Left ventricle myocardium superior (tissue), 1 donor: ENCODE measurements around the gene SIX3. TPM values are rescaled to one million over a fixed set of nuclear protein-coding genes. Genes with fewer than 3 reads are reported as not detected.
A peak's percentile ranks its signal among the peaks of the same experiment; 100 is the strongest.

ENCODE experiments used
- ATAC-seq: fragments of 200-7000 bp; cut with Tn5 transposase; one replicate; pipeline ENCODE4 v1.9.1; 2020; ENCODE audit warnings: mild to moderate bottlenecking, moderate library complexity
- DNase-seq: peaks from one replicate; pipeline ENCODE4 v3.0.0-alpha.2; 2020
- intact Hi-C: fragments of 100-400 bp; cut with micrococcal nuclease; formaldehyde crosslinking; loops from one replicate; pipeline ENCODE4 v1.11.0; 2022
- total RNA-seq: library from RNA; stranded (reverse); fragmentation: NEBNext Ultra II Directional; extraction: Animal tissue kit (Norgen Biotek cat#: 25700); gene quantifications from one replicate; pipeline ENCODE4 v1.2.1, GENCODE V29; 2021
- donor health status: DM: no; HTN: yes; CAD: no; lungs with severe emphysema.

SIX3 gene
- total RNA-seq, 1 donor from 2014 or later: not detected

DNA sequence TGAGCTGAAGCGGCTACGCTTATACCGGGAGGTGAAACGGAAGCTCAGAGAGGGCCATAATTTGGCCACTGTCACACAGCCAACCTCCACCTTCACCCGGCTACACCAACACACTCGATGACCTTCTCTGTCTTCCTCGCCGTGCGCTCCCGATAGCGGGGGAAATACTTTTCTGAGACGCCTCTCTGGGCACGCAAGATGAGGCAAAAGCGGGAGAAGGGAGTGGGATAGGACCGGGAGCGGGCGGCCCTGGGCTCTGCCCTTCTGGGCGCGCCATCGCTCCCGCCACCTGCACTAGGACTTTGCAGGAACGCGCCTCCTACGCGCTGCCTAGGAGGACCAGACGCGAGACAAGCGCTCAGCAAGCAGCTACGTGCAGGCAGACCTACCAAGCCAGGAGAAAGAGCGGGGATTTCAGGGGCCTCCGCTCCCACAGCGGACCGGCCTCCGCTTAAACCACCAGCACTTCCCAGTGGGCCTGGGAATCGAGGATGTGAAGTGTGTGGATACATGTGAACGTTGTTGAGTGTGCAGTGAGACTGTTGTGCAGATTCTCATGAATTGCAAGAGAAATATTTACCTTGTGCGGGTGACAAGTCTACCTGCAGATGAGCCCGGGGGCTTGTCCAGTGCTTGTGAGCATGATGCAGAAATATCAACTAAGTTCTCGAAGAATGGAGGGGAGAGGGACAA, 11.4 kb downstream of the SIX3 start:
- no peak for ATAC-seq

DNA sequence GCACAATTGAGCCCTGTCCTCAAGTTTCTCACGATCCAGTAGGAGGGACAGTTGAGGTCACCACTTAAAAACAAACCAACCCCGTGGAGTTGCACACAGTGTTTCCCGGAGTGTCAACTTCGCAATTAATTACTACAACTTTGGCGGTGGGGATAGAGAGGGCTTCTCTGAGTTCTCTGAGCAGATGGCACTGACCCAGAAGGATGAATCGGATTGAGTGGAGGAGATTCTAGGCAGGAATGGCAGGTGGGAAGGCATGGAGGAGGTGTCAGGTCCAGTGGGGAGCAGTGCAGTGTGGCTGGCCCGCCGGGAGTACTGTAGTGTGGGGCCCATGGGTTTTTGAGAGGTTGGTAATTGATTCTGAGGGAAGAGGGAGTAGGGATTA, 12.0 kb downstream of the SIX3 start:
- ATAC-seq: no peak
- DNase-seq: no peak
- intact Hi-C loops: loop anchor here (10.0 kb wide), 1 partner anchor 559 kb away; no protein-coding TSS in a partner anchor

More for the DNA sequence above, 11.4 kb downstream of the SIX3 start:
- DNase-seq: no peak
- intact Hi-C loops: loop anchor here (10.0 kb wide), 1 partner anchor 558 kb away; no protein-coding TSS in a partner anchor

DNA sequence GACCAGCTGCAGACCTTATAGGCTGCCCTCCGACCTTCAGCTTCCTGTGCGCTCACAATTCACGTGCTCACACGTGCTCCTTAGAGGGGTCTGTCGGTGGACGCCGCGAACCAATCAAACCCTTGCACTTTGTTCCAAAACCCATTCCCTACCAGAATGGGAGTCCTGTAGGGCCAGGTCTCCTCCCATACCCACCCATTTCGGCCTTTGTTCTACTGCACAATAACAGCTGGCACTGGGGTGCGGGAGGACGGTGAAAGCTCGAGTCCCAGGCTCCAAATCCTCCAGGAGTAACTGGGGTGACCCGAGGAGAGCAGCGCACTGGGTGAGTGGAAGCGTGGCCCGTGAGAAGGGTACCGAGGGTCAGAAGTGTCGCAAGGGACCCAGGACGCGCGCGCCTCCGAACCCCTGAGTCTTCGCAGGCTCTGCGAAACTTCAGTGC, 13.0 kb downstream of the SIX3 start:
- intact Hi-C loops: loop anchor here (10.0 kb wide), 1 partner anchor 560 kb away; no protein-coding TSS in a partner anchor
- DNase-seq (no peak), ATAC-seq (no peak)

DNA sequence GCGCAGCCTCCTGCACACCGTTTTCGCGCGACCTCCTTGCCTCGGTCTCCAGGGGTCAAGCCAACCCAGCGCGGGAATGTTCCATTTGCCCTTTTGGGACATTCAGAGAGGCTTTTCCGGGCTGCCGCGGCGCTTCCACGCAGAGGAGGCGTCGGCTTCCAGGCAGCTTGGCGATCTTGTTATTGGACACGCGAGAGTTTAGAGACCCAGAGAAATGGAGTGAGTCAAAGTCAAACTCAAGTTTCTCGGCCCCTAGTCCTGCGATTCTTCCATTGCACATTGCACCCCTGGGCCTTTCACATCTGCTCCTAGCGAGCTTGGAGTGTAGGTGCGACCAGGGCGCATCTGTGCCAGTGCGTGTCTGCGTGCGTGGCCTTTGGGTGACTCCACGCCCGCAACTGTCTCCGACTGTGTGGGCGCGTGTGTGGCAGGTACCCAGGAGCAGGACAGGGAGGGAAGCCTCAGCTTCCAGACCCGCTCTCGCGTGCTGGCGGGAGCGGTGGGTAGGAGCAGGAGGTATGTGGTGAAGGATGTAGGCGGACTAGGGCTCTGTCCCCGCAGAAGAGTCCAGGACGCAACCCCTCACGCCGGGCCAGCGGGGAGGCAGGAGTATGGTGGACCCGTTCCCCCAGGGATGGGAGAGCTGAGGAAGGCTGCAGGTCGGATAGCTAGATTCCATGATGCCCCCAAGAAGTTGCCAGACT, 13.5 kb downstream of the SIX3 start:
- intact Hi-C loops: loop anchor here (5.0 to 10.0 kb wide), 2 partner anchors 473 to 560 kb away; no protein-coding TSS in a partner anchor
- ATAC-seq: no peak
- DNase-seq: no peak

DNA sequence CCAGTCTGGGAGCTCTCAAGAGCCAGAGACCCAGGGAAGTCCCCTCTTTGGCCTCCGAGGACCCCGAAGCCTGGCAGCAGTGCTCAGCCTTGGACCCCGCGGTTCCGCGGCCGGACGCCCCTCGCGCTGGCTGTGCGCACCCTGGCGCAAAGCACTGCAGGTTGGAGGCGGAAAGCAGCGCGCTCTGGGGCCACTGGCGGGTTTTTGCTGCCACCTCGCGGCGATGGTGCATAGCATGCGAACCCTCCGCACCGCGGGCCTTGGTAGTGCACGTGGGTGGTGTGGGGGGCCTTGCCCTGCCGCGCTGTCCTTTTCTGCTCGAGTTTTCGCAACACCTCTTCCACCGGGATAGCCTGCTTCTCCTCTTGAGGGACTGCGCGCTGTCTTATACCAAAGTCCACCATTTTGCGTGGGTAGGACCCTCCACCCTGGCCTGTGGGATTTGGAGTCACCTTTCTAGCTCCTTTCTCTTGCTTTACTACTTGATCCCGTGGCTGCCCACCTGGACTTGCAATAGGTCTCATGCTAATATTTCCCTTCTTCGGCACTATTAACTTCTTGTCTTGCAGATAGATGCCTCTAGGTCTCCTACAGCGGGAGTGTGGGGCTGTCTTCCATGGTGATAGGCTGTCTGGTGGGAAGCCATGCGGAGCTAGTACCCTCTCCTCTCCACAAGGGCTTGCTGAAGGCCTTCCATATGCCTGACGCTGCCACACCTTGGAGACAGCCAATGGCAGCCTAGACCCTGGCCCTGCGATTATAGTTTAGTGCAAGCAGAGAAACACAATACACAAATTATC, 14.3 kb downstream of the SIX3 start:
- DNase-seq (peak; percentile 83), ATAC-seq (peak; percentile 85)
- intact Hi-C loops: loop anchor here (5.0 to 10.0 kb wide), 2 partner anchors 473 to 561 kb away; no protein-coding TSS in a partner anchor

DNA sequence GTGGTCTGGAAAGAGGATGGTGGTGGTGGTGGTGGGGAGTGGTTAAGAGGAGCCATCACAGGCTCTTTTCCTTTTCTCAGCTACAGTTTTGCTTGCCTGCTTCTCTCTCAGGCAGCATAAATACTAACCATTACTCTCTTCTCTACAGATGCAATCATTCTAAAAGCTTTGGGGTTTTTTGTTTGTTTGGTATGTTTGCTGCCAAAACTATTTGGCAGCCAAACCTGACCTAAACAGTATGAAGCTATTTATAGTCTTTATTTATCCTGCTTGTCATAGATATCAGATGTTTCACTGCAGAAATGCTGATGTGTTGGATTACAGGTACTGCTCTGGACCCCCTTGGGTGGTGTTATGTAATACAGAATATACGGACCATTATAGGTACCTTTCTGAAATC, 15.3 kb downstream of the SIX3 start:
- intact Hi-C loops: loop anchor here (5.0 to 10.0 kb wide), 2 partner anchors 475 to 562 kb away; no protein-coding TSS in a partner anchor
- ATAC-seq (no peak), DNase-seq (no peak)

DNA sequence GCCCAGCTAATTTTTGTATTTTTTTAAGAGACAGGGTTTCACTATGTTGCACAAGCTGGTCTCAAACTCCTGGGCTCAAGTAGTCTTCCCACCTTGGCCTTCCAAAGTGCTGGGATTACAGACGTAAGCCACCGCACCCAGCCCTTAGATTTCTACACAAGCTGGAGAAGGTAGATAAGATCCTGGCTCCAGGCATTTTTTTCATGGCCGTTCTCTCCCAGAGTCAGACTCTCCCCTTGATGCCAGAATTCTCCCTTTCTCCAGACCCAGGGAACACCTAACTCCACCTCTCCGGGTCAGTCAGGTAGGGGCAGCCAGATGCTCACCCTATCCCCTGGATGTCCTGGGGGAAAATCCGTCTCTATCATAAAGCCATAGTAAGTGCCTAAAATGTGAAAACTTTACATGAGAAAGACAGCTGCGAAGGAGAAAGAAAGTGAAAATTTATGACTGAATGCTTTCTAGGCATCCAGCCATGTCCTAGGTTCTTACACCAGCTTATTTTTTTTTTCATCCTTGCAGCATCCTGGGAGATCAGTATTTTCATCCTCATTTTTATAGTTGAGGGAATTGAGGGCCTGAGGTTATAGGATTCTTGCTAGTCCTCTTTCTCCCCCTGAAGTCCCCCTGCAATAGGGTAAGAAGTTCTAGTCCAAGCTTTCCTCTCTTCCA, 16.3 kb downstream of the SIX3 start:
- ATAC-seq: no peak
- DNase-seq: no peak
- intact Hi-C loops: loop anchor here (5.0 to 10.0 kb wide), 2 partner anchors 475 to 563 kb away; no protein-coding TSS in a partner anchor

DNA sequence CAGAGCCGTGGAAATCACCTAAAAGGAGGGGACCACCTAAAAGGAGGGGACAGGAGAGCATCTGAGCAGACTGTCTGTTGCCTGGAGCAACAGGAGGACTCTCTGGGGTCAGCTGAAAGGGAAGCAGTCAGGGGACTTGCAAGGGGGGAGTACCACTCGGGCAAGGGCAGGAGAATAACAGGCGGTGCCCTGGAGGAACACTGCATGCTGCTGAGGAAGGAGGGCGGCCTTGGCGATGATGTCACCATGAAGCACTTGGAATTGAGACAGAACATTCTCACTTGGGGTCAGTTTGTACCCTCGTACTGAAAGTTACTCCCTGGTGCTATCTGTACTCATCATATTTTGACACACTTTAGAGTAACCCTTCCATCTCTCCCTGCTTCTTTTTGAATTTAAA, 18.4 kb downstream of the SIX3 start:
- intact Hi-C loops: loop anchor here (5.0 to 10.0 kb wide), 2 partner anchors 478 to 565 kb away; no protein-coding TSS in a partner anchor
- ATAC-seq: peak; percentile 54
- DNase-seq: no peak

DNA sequence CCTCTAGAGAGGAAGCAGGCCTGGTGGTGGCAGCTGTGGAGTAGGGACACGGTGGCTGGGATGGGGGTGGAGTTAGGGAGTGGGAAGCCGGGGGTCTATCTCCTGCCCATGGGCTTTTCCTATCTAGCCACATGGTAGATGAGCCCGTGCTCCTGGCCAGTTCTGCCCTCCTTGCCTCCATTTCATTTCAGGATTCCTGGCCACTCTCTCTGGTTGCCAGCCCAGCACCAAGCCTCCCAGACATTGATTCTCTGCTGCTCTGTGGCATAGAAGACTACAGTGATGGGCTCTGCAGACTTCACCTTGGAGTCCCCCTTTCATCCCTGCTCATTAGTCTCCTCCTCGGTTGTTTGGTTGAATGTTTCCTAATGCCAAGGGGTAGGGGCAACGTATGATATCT, 19.4 kb downstream of the SIX3 start:
- ATAC-seq: no peak
- intact Hi-C loops: no loop called here
- no peak for DNase-seq

DNA sequence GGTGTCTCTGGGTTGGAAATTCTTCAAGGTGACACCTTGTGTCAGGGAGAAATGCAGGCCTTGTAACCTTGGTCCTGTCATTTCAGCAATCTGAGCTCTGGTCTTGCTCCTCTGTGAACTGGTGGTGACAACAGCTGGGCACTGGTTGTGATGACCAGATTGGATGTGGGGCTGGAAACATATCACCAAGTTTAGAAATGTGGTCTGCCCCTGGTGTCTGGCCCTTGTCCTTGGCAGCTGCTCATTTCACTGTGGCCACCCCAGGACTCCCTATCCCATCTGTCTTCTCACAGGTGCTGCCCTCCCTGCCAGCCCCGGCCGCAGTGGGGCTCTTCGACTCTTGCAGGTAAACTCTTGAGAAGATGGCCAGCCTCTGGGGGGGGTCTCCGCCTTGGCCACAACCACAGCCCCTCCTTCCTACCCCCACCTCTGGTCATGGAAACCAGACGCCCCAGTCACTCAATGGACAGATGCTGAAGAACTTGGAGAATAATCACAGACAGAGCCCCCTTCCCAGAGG, 20.7 kb downstream of the SIX3 start:
- DNase-seq: no peak
- ATAC-seq: no peak
- intact Hi-C loops: no loop called here

DNA sequence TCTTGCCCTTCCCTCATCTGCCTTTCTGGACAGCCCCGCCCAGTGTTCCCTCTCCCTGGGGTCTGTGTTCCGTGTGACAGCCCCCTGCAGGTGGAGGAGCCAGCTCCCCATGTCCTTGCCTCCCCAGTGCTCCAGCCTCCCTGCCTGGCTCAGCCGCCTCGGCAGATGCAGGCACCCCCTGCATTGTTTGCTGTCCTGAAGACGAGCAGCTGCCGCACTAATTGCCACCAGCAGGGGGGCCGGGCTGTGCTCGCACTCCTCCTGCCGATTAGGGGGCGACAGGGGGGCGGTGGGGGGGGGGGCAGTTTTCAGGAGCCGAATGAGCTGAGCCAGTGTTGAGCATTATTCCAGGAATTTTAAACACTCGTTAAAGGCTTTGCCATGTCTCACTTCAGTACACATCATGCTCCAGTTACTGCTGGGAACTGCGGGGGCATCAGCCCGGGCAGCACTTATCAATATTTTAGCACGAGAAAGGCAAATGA, 23.3 kb downstream of the SIX3 start:
- DNase-seq: no peak
- intact Hi-C loops: no loop called here
- ATAC-seq: no peak

DNA sequence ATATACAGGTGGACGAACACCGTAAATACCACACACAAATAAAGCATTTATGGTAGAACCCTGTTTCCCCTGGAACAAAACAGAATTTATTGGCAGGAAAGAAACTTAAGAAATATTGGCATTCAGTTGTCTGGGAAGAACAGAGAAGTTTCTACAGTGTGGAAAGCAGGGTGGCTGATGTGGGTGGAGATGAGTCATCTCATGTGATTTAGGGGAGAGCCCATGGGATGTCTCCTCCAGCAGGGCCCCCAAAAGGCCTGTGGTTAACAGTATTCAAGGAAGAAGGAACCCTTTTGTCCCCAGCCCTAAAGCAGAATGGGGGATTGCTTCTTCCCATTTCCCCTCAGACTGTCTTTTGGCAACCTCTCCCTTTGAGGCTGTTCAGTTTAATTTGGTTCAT, 24.2 kb downstream of the SIX3 start:
- no peak for DNase-seq
- intact Hi-C loops: no loop called here
- ATAC-seq: no peak

DNA sequence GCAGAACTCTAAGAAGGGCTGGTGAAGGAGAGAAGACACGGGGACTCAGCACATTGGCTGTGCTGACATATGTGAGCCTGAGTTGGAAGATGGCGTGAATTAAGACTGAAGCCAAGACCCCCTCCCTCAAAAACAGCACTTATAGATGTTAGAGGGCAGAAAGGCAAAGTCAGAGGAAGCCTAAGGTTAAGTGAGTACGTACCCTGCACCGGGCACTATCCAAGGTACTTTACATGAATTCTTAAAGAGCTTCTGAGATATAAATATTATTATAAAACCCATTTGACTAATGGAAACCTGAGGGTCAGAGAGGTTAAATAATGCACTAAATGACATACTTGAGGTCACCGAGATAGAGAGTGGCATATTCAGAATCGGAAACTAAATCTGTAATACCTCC, 25.6 kb downstream of the SIX3 start:
- no peak for DNase-seq
- no peak for ATAC-seq
- intact Hi-C loops: no loop called here

DNA sequence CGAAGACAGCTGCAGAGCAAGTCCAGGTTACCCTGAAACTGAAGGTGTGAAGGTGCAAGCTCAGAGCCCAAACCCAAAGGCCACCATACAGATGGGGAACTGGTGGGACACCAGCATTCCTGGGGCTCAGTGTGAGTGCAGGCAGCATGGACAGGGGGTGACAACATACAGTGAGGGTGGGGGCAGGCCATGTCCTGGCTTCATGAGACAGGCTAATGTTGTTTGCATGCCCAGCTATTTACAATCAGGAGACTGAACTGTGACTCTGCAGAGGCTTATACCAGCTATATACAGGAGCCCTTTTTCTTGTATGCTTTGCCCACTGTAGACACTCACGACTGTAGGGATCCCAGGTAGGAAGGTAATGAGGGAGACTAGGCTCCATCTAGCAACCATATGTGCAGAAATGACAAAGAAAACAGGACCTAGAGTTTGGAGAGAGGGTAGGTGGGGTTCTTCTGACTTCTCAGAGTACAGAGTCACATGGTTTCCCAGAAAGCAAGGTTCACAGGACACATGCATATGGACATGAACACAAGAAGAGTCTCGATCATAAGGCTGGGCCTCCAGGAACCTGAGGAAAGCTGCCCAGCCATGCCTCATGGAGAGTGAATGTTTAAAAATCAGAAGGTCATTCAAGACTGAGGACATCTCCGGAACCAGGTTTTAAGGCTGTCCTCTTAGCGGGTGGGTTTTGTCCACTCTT, 26.4 kb downstream of the SIX3 start:
- ATAC-seq (no peak), DNase-seq (no peak)
- intact Hi-C loops: no loop called here

DNA sequence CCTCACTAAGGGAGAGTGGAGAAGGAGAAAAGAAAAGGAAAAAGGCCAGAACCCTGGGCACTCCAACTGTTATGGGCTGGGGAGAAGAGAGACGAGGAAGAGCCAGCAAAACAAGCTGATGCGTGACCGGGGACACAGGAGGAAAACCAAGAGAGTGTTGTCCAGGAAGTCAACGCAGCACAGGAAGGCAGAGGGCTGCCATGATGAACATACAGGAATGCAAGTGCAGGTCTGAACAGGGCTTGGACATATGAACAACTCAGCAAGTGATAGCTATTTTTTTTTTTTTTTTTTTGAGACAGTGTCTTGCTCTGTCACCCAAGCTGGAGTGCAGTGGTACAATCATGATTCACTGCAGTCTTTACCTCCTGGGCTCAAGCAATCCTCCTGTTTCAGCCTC, 28.4 kb downstream of the SIX3 start:
- DNase-seq (no peak), ATAC-seq (no peak)
- intact Hi-C loops: no loop called here

DNA sequence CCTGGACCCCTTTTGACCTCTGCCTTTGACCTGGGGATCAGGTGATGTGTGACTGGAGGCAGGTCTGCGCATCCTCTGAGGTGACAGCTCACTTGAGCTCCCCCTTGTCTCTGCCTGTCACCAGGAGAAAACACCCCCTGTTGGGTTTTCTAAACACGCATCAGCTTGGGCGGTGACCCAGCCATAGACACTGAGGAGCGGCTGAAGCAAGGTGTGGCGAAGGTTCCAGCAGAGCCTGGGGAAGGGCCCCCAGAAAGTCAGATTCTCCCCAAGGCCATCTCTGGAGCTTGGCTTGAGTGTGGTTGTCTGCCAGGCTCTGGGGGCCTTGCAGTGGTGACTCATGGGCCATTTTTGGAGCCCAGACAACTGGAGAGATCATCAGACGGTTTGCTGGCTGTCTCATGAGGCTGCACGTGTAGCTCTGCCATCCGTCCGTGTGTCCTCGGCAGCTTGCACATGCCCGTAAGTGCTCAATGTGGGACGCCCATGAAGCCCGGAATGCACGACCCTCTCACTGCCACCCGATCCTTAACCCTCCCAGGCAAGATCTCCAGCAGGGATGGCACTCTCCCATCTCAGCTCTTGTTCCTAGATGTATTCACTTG, 29.4 kb downstream of the SIX3 start:
- ATAC-seq: peak; percentile 29
- intact Hi-C loops: no loop called here
- DNase-seq: no peak

DNA sequence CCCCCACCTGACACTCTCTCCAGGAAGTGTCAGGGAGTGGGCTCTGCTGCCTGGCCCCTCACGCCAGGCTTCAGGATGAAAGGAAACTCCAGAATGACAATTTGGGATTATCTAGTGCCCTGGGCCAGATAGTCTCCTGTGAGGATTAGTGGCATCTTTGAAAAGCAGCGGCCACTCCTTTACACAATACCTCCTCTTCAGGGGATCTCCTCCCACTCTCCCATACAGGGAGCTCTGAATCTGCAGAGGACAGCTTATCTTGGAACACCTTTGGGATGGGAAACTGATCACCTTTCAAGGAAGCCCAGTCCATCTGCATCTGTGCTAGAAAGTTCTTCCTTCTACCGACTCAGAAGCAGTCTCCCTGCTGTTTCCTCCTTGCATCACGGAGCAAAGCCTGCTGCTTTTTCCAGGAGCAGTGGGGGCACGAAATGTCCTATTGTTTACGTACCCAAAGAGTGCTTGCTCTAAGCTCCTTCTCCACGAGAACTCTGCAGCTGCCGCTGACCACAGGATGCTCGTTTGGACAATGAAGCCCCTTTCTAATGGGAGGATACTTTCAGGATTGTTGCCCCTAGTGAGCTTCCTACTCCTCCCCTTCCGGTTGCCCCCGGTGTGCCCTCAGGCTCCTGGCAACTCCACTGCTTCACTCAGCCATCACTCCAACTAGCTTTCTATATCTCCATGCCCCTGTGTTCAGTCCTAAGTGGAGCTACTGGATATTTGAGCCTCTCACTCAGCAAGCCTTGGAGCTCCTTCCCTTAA, 31.5 kb downstream of the SIX3 start:
- intact Hi-C loops: no loop called here
- no peak for DNase-seq
- ATAC-seq: no peak
